HCT116 (cell line): ENCODE data around the gene TOMM22. TPM values are rescaled to one million over a fixed set of nuclear protein-coding genes. Genes with fewer than 3 reads are reported as not detected.

ENCODE experiments used
- ATAC-seq: fragments of 200-7000 bp; cut with Tn5 transposase; 2 replicates; pipeline ENCODE4 v1.9.1; 2020; ENCODE audit warnings: mild to moderate bottlenecking, moderate library complexity
- BruUV-seq: library from RNA; stranded (reverse); fragments of 400-500 nt; replicated peaks from 2 replicates; lab custom pipeline; 2021; lab: Mats Ljungman, UMichigan
- CTCF ChIA-PET: fragments of 300-600 bp; sonication (Branson Sonifier 250); formaldehyde crosslinking; loops from one replicate; lab custom pipeline; 2021; ENCODE audit warnings: antibody characterized with exemption; lab: Charles Lee
- POLR2A ChIA-PET: fragments of 300-600, 350-600 bp; sonication (Branson Sonifier 250); formaldehyde crosslinking; loops from one replicate; lab custom pipeline; 2021; ENCODE audit warnings: antibody characterized with exemption; lab: Charles Lee
- RAD21 ChIA-PET, 2 experiments: fragments of 300-600 bp; sonication (Branson Sonifier 250); formaldehyde crosslinking; loops; one replicate each; lab custom pipeline; 2023; ENCODE audit warnings: low total read pairs in 2 of 2; ENCODE audit not compliant: uncharacterized antibody in 2 of 2, unreplicated experiment in 2 of 2, low non-redundant PET in 1 of 2; lab: Charles Lee
- DNase-seq: peaks from one replicate; pipeline ENCODE4 v3.0.0-alpha.2; 2010; ENCODE audit warnings: low read depth, low spot score
- H2AFZ ChIP-seq: fragments of 200-600 bp; shearing (Covaris generic), sonication (generic); 2 replicates; pipeline ENCODE4 v1.6.1; 2017; ENCODE audit warnings: low read depth, mixed run types, mixed read lengths, antibody characterized with exemption, low read length; ENCODE audit not compliant: poor library complexity, severe bottlenecking
- H3K27ac ChIP-seq: 2 replicates; pipeline ENCODE4 v1.5.1; 2012; ENCODE audit warnings: low read depth, low read length
- H3K27me3 ChIP-seq: fragments of 200-600 bp; sonication (generic); 2 replicates; pipeline ENCODE4 v1.6.1; 2016; ENCODE audit warnings: mixed run types, low read length, mixed read lengths; ENCODE audit not compliant: insufficient read depth
- H3K36me3 ChIP-seq, 2 experiments: fragments of 200-500 bp in 1 of 2; fragments of 200-600 bp in 1 of 2; sonication (Bioruptor generic) in 1 of 2; sonication (generic) in 1 of 2; 2 replicates each; pipeline versions ENCODE4 v1.5.1 to v1.6.1; 2014 to 2016; ENCODE audit warnings: low read length in 2 of 2, inconsistent platforms in 1 of 2, mixed read lengths in 1 of 2, mixed run types in 1 of 2; ENCODE audit not compliant: insufficient read depth in 2 of 2, control insufficient read depth in 1 of 2
- H3K4me1 ChIP-seq, 2 experiments: fragments of 200-600 bp in 1 of 2; sonication (generic) in 1 of 2; 2 replicates each; pipeline versions ENCODE4 v1.5.1 to v1.6.1; 2012 to 2017; ENCODE audit warnings: low read length in 2 of 2, inconsistent platforms in 1 of 2, mild to moderate bottlenecking in 1 of 2, mixed read lengths in 1 of 2, mixed run types in 1 of 2, moderate library complexity in 1 of 2; ENCODE audit not compliant: insufficient read depth in 2 of 2, control insufficient read depth in 1 of 2
- H3K4me2 ChIP-seq: fragments of 200-600 bp; sonication (generic); 2 replicates; pipeline ENCODE4 v1.6.1; 2017; ENCODE audit warnings: mixed run types, low read length, mixed read lengths
- H3K4me3 ChIP-seq, 2 experiments: fragments of 200-600 bp in 1 of 2; sonication (generic) in 1 of 2; replicated peaks in 1 of 2; 2 replicates each; pipeline ENCODE4 v1.5.1; 2011 to 2016; ENCODE audit warnings: low read length in 2 of 2, control low read depth in 1 of 2, low read depth in 1 of 2, mild to moderate bottlenecking in 1 of 2, mixed read lengths in 1 of 2, mixed run types in 1 of 2
- H3K79me2 ChIP-seq: fragments of 200-600 bp; sonication (generic); 2 replicates; pipeline ENCODE4 v1.6.1; 2017; ENCODE audit warnings: mild to moderate bottlenecking, mixed run types, low read length, moderate library complexity, mixed read lengths; ENCODE audit not compliant: insufficient read depth
- H3K9ac ChIP-seq: fragments of 200-600 bp; sonication (generic); 2 replicates; pipeline ENCODE4 v1.6.1; 2016; ENCODE audit warnings: low read length, mixed read lengths
- H3K9me2 ChIP-seq: fragments of 200-600 bp; sonication (generic), shearing (Covaris generic); 2 replicates; pipeline ENCODE4 v1.6.1; 2017; ENCODE audit warnings: mixed run types, mild to moderate bottlenecking, moderate library complexity; ENCODE audit not compliant: insufficient read depth
- H3K9me3 ChIP-seq, 2 experiments: fragments of 200-500 bp in 1 of 2; fragments of 200-600 bp in 1 of 2; sonication (Bioruptor generic) in 1 of 2; sonication (generic) in 1 of 2; 2 replicates each; pipeline ENCODE4 v1.6.1; 2014 to 2017; ENCODE audit warnings: low read length in 2 of 2, mixed read lengths in 2 of 2, inconsistent platforms in 1 of 2, low read depth in 1 of 2, mild to moderate bottlenecking in 1 of 2, mixed run types in 1 of 2, moderate library complexity in 1 of 2; ENCODE audit not compliant: control insufficient read depth in 1 of 2, insufficient read depth in 1 of 2
- H4K20me1 ChIP-seq: fragments of 200-600 bp; sonication (generic), shearing (Covaris generic); 2 replicates; pipeline ENCODE4 v1.6.1; 2017; ENCODE audit warnings: mixed run types, mild to moderate bottlenecking, moderate library complexity; ENCODE audit not compliant: insufficient read depth
- CTCF ChIP-seq, 3 experiments: fragments of 200-600 bp in 1 of 3; sonication (generic) in 1 of 3; IDR thresholded peaks in 2 of 3; conservative IDR thresholded peaks in 1 of 3; 2 replicates each; pipeline ENCODE4 v1.5.1; 2012 to 2017; ENCODE audit warnings: low read depth in 2 of 3, low read length in 2 of 3, antibody characterized with exemption in 1 of 3, borderline replicate concordance in 1 of 3, control low read depth in 1 of 3, mild to moderate bottlenecking in 1 of 3, mixed read lengths in 1 of 3, mixed run types in 1 of 3, moderate library complexity in 1 of 3; ENCODE audit not compliant: insufficient read depth in 1 of 3
- EZH2 ChIP-seq: fragments of 200-600 bp; sonication (generic); IDR thresholded peaks from 2 replicates; pipeline ENCODE4 v1.6.1; 2017; ENCODE audit warnings: antibody characterized with exemption, mixed run types
- FOSL1 ChIP-seq: IDR thresholded peaks from 2 replicates; pipeline ENCODE4 v1.6.1; 2012; ENCODE audit warnings: low read depth
- MAX ChIP-seq: IDR thresholded peaks from 2 replicates; pipeline ENCODE4 v1.6.1; 2012
- POLR2A ChIP-seq: IDR thresholded peaks from 2 replicates; pipeline ENCODE4 v1.7.0; 2011; ENCODE audit warnings: borderline replicate concordance; ENCODE audit not compliant: insufficient read depth, insufficient read length; ENCODE audit errors: extremely low read depth
- RAD21 ChIP-seq: IDR thresholded peaks from 2 replicates; pipeline ENCODE4 v1.6.1; 2012; ENCODE audit warnings: low read depth, mild to moderate bottlenecking
- SP1 ChIP-seq: IDR thresholded peaks from 2 replicates; pipeline ENCODE4 v1.6.1; 2012; ENCODE audit warnings: low read depth
- TCF7L2 ChIP-seq: IDR thresholded peaks from 2 replicates; pipeline ENCODE4 v1.7.0; 2011; ENCODE audit warnings: borderline replicate concordance, inconsistent platforms; ENCODE audit not compliant: insufficient read depth, insufficient read length; ENCODE audit errors: extremely low read depth
- ZBTB33 ChIP-seq: IDR thresholded peaks from 2 replicates; pipeline ENCODE4 v1.6.1; 2011; ENCODE audit warnings: mild to moderate bottlenecking, low read length, moderate library complexity; ENCODE audit not compliant: insufficient replicate concordance; ENCODE audit errors: extremely low read depth
- ZFX ChIP-seq: fragments of 450-650 bp; IDR thresholded peaks from 2 replicates; pipeline ENCODE4 v1.6.1; 2017
- ZNF274 ChIP-seq: fragments of 200-500 bp; sonication (Bioruptor generic); IDR thresholded peaks from 2 replicates; pipeline ENCODE4 v1.6.1; 2014; ENCODE audit warnings: mild to moderate bottlenecking, low read depth, low read length, inconsistent platforms
- intact Hi-C: fragments of 100-400 bp; cut with micrococcal nuclease; formaldehyde crosslinking; loops from 2 replicates; pipeline ENCODE4 v1.10.0; 2022
- total RNA-seq: library from RNA; stranded (reverse); gene quantifications from one replicate; pipeline ENCODE4 v1.2.1, GENCODE V29; 2021; ENCODE audit not compliant: unreplicated experiment

The TOMM22 gene
- total RNA-seq, 1 experiment from 2014 or later = 136 TPM

GRCh38 chr22:38717244-38717643, 35.5 kb downstream of the TOMM22 start:
- RAD21 ChIA-PET = no interaction called here
- H2AFZ ChIP-seq = no peak overlapping the region
- DNase-seq (no peak), ATAC-seq (no peak)
- peak overlapping the region; percentile 32; the same call in 1 of the 2 replicates for H3K27ac ChIP-seq
- CTCF ChIA-PET = interaction anchor here (1.2 to 1.6 kb wide), 2 partner anchors 16 to 51 kb away, joined by 5 read pairs; no protein-coding TSS in a partner anchor
- no TSS peak for BruUV-seq
- intact Hi-C loops = no loop called here
- peaks cover 8 to 11% of the 10 kb centered on the region in 2 experiments; a peak in 3 of 4 replicates for H3K36me3 ChIP-seq
- H3K79me2 ChIP-seq = peaks cover 47% of the 10 kb centered on the region
- no peaks in the 10 kb centered on the region for H3K9me2 ChIP-seq
- H3K4me1 ChIP-seq = peaks cover 12 to 21% of the 10 kb centered on the region in 2 experiments
- H3K27me3 ChIP-seq = no peaks in the 10 kb centered on the region
- POLR2A ChIA-PET = interaction anchor here (1.7 to 1.8 kb wide), 2 partner anchors 11 to 16 kb away, joined by 3 to 5 read pairs; partner anchors contain the start of gene GTPBP1
- no peaks in the 10 kb centered on the region for H3K9me3 ChIP-seq
- TF ChIP-seq ZBTB33 (no peak), SP1 (no peak), RAD21 (no peak), EZH2 (no peak), ZNF274 (no peak), POLR2A (no peak), ZFX (no peak), MAX (no peak), FOSL1 (no peak), TCF7L2 (no peak), CTCF (IDR thresholded peaks at IDR 0.05 in 2 of 3, conservative IDR thresholded peaks at IDR 0.05 in 1 of 3; ENCODE audit: borderline replicate concordance in 1 of 3, insufficient read depth in 1 of 3, low read depth in 2 of 3, low read length in 2 of 3) (no peak)
- no peak overlapping the region for H3K4me2 ChIP-seq
- H4K20me1 ChIP-seq = no peaks in the 10 kb centered on the region
- H3K4me3 ChIP-seq = no peak overlapping the region
- 0 out of 2 replicates have a peak overlapping the region, but pooled peaks have one; percentile 19 for H3K9ac ChIP-seq
